T-helper 1 cell (primary cell): ENCODE data around the gene FCER1G.
"Not testable (repeated sequence)": the region's sequence is repeated elsewhere in the genome, so short reads cannot be mapped to it uniquely, and the experiment has no call there.

Experiments
- DNase-seq, 5 donors: peaks; one replicate each; pipeline ENCODE4 v3.0.0-alpha.2; 2012 to 2020

Gene FCER1G

DNA sequence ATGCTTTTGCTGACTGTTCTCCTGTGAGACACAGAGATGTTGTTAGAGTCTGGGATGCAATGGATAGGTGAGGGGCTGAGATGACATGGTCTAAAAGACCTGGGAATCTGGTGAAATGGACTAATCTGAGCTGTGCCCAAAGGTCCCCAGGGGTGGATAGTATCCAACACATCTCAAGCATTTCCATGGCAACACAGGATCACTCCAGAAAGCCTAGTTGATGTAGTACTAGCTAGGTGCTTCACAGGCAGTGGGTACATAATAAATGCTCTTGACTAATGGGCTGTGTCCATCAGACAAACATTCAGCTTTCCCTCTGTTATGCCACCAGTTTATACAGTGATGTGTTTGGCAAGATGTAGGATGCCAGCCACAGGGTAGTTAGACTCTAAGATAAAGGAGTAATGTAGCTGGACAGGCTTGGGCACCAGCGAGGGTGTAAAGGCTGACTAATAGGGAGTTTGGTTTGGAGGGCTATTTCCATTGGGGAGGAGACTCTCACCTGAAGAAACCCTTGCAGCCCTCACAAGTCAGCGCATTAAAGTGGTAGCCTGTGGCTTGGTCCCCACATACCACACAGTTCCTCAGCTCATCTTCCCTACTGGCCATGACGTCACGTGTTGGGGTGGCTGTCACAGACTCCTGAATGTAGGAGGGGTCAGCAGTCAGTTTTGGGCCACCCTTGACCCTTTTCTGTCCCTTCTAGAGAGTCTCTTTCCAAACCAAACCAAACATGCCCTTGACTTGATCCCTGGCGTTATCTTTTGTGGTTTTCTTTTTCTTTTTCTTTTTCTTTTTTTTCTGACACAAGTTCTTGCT, 21.1 kb downstream of the FCER1G start:
- DNase-seq, result no peak

DNA sequence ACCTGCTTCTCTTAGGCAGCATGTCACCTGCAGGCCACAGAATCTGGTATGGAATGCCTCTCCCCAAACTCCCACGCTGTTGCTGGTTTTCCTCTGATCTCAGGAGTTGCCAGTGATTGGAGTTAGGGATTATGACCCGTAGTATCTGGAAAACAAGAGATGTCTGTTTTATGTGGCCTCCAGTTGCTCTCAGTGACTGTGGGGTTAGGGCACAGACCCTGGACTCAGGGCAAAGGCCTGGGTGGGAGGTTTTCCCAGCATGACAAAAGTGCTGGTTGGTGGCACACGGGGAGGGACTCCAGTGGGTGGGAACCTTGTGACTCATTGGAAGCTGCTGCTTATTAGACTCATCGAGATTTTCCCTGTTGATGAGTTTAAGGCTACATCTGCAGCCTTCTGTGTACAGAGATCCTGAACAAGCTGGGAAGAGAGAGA, 23.0 kb downstream of the FCER1G start, which contains the start of gene NR1I3:
NR1I3 (minus strand) TSS at position 165 of the 435 bp plus-strand sequence. CDS start 1,638 bp downstream, outside the sequence.
- DNase-seq, result no peak

DNA sequence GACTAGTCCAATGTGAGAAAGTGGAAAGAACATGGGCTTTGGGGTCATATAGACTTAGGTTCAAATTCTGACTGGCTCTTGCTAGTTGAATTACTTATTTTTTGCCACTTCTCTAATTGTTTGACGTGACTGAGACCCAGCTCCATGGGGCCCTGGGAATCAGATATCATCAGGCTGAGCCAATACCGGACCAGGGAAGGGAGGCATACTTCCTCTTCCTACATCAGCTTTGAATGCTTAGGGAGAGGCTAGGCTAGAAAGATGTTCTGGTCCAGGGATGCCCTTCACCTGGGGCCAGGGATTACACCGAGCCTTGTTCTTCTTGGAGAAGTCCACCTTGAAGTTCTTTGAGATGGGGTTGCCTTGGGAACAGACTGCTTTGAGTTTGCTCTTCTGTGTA, 26.6 kb downstream of the FCER1G start:
- DNase-seq, result no peak

DNA sequence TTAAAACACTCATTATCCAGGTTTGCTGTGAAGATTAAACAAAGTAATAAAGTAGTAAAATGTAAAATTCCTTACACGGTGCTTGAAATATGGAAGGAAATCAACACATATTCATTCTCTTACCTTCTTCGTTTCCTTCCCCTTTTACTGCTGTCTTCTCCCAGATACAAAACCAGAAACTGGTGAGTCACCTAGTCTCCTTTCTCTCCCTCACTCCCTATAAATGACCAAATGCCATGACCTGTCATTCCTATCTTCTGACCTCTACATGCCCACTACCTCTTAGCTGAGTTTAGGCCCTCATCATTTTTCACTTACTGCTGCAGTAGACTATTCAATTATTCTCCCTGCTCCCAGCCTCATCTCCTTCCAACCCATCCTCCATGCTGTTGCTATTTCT, 27.2 kb downstream of the FCER1G start:
- DNase-seq, result no peak

DNA sequence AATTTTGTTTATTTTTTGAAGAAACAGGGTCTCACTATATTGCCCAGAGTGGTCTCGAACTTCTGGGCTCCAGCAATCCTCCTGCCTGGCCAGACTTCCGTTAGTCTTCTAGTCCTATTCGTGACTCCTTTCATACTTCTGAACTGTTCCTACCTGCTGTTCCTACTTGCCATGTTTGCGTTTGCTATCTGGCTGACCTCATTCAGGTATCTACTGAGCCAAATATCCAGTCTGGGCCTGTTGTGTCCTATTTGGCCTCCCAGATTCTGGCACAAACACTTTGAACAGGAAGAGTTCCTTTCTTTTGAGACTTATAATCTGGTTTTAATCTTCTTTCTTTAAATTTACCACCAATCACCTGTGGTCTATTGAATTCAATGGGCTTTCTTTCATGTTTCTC, 29.8 kb downstream of the FCER1G start:
- DNase-seq, result no peak

DNA sequence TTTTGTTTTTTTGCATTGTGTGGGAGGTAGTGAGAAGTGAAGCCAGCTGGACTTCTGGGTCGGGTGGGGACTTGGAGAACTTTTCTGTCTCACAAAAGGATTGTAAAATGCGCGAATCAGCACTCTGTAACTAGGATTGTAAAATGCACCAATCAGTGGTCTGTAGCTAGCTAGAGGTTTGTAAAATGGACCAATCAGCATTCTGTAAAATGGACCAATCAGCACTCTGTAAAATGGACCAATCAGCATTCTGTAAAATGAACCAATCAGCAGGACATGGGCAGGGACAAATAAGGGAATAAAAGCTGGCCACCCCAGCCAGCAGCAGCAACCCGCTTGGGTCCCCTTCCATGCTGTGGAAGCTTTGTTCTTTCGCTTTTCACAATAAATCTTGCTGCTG, 35.0 kb downstream of the FCER1G start:
- DNase-seq, result not testable (repeated sequence)

DNA sequence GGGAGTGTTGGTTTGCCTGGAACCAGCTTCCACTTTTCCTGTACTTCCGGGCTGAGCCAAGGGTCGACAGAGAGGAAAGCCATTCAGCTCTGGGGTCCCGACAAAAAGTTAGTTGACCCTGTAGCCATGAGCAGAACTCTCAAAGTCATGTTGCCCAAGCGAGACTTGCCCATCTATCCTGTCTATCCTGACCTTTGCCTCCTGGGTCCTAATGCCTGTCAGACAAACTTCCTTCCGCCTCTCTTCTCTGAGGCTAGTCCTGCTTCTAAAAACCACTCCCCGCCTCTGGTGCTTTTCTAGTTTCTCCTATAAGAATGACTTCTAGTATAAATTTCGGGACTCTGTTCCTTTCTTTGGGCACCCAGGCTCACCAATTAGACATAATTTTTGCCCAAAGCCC, 35.7 kb downstream of the FCER1G start:
- no peak for DNase-seq

DNA sequence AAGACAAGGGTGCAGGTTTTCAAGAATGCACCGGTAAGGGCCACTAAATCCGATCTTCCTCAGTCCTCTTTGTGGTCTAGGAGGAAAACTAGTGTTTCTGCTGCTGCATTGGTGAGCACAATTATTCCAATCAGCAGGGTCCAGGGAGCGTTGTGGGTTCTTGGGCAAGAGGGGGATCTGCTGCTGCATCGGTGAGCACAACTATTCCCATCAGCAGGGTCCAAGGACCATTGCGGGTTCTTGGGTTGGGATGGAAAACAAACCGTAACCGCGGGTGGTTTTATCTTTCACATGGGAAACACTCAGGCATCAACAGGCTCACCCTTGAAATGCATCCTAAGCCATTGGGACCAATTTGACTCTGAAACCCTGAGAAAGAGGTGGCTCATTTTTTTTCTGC, 36.5 kb downstream of the FCER1G start:
- DNase-seq, result no peak

DNA sequence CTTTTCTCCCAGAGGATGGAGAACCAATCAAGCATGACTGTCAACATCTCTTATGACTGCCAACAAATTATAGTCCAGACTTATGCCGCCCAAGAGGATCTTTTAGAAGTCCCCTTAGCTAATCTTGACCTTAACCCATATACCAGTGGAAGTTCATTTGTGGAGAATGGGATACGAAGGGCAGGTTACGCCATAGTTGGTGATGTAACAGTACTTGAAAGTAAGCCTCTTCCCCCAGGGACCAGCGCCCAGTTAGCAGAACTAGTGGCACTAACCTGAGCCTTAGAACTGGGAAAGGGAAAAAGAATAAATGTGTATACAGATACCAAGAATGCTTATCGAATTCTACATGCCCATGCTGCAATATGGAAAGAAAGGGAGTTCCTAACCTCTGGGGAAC, 40.2 kb downstream of the FCER1G start:
- not testable (repeated sequence) for DNase-seq

DNA sequence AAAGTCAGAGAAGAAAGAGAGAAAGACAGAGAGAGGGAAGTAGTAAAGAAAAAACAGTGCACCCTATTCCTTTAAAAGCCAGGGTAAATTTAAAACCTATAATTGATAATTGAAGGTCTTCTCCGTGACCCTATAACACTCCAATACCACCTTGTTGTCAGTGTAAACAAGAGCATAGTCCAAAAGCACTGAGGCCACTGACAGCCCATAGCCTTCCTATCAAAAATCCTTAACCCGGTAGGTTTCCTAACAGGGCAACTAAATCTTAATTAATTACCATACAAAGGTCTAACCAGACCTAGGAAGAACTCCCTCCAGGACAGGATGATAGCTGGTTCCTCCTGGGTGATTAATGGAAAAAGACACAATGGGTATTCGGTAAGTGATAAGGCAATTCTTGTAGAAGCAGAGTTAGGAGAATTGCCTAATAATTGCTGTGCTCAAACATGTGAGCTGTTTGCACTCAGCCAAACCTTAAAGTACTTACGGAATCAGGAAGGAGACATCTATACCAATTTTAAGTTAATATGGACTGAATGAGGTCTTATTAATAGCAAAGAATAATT, 40.9 kb downstream of the FCER1G start:
- DNase-seq, result not testable (repeated sequence)

DNA sequence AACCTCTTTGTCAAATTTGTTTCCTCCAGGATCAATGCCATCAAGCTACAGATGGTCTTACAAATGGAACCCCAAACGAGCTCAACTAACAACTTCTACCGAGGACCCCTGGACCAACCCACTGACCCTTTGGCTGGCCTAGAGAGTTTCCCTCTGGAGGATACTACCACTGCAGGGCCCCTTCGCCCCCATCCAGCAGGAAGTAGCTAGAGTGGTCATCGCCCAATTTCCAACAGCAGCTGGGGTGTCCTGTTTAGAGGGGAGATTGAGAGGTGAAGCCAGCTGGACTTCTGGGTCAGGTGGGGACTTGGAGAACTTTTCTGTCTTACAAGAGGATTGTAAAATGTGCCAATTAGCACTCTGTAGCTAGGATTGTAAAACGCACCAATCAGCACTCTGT, 42.0 kb downstream of the FCER1G start:
- DNase-seq, result not testable (repeated sequence)

DNA sequence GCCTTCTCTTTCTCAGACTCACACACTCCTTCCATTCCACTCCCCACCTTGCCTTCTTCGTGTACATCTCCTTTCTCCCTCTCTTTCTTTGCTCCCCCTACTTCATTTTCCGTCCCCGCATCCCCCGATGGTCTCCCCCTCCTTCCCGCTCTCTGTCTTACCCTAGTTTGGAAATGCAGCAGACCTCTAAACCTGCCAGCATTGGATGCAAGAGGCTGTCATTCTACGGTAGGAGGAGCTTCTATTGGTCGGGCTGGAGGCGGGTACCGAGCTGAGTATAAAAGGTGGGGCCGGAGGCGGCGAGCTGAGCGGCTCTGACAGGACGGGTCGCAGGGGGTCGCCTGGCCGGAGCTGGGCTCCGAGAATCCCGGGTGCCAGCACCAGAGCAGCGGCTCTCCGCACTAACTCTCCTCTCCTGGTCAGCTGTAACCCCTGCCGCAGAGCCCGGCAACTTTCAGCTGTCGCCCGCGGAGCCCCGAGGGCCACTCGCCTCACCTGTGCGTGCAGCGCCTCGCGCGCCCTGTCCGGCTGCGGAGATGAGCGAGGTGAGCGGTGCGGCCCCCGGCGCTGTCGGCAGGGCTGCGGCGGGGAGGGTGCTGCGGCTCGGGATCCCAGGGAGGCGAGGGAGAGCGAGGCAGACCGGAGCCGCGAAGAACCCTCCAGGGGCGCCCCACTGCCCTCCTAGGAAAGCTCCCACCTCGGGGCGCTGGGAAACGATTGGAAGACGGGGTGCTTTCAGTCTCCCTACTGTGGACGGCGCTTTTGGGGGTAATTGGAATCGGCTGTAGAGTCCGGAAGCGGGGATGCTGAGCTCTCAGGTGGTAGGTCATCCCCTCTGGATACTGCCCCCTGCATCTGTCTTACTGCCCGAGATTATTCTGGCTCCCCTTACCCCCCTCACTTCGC, 43.6 kb downstream of the FCER1G start, which contains the start of gene PCP4L1:
PCP4L1 (plus strand) TSS at position 307 of the 906 bp plus-strand sequence; CDS start at position 537, 230 bp downstream.
- DNase-seq, result peak in 2 of 5 donors; percentile 6 to 16

DNA sequence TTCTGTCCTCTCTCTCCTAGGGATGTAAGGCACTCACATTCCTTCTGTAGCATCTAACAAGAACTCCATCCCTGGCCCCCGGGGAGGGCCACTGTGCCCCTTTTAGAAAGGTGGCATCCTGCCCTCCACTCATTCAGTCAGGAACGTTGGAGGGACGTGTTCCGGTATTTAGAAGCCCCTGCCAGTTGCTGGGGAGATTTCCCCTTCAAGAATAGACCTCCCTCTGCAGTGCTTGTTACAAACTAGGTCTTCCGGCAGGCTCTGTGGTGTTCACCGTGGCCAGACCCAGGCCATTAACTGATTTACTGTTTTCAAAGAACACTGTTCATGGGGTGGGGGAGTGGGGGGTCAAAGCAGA, 44.2 kb downstream of the FCER1G start:
- no peak for DNase-seq

DNA sequence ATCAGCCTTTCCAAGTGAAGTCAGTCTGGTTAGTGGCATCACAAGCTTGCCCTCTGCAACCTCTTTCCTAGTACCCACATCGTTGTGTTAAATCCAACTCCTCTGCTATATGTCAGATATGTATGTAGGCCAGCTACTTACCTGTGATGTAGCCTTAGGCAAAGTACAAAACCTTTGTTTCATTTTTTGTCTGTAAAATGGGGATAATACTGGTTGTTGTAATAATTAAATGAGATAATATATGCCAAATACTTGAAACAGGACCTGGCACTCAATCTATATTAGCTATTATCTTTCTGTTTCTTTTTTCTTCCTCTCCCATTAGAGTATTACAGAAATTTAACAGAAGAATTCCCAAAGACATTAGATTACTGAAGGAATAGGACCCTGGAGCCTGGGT, 44.7 kb downstream of the FCER1G start:
- DNase-seq, result no peak

DNA sequence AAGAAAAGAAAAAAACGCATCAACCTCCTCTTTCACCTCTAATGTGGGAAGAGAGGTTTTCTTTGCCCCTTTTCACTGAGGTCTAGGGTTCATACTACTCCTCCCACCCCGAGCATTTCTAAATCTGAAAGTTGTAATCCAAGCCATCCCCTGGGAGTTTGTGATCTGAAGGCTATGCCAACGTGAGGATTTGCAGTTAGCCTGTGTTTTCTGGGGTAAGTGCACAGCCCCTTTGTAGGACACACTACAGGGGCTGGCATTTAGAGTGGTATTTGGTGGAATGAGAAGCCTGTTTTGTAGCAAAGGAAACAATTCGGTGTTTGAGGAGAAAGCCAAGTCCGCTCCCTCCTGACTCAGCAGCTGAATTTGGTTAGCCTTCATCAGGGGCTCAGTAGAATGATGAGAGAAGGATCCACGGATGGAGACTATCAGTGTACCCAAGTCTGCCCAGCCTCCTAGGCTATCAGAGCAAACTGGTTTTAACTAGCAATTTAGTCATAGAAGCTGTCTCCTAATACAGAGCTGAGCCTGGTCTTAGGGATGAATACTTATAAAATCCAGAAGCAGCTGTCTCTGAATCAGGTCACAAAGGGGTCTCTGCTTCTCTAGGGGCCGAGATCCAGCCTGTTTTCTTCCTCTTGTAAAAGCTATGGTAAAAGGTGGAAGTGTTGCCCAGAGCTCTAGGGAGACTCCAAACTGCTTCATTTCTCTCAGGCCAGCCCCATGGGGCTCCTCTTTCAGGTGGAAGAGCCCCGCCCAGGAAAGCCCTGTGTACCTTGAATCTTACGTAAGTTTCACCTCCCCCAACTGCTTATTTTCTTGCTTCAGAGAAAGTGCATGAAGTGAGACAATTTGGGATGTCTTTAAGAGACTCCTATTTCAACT, 45.5 kb downstream of the FCER1G start:
- no peak for DNase-seq

DNA sequence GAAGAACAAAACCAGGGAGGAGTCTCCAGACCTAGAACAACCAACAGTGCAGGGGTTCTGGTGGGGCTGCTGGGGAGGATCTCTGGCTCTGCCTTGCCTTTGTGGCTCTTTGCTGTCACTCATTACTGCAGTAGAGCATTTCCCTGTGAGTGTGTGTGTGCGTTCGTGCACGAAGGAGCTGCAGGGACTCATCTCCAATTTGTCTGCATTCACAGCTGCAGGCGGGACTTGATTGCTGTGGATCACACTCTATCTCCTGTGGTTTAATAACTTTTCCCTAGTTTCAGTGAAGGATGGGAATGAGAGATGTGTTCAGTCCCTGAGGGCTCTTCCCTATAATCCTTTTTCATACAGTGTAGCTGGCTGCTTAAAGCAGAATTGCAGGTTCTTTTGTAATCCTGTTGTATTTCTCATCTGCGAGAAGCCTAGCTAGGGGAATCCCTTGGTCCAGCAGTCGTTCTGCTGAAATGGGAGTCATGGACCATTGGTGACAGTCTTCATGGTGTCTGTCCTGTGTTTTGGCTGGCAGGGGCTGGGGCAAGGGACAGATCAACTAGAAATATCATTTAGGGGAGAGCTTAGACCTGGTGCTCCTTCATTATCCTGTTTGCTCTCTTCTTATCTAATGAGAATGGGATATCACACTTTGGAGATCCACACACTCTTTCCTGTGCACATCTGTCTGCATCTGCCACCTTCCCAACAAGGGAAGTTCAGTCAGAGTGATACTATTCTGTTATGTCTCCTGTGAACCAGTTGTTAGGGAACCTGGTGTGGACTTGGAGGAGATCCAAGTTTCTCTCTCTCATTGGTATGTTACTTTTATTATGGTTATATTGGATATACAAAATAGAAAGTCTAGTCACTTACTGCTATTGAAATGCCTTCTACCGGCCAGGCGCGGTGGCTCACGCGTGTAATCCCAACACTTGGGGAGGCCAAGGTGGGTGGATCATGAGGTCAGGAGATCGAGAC, 46.5 kb downstream of the FCER1G start:
- no peak for DNase-seq

DNA sequence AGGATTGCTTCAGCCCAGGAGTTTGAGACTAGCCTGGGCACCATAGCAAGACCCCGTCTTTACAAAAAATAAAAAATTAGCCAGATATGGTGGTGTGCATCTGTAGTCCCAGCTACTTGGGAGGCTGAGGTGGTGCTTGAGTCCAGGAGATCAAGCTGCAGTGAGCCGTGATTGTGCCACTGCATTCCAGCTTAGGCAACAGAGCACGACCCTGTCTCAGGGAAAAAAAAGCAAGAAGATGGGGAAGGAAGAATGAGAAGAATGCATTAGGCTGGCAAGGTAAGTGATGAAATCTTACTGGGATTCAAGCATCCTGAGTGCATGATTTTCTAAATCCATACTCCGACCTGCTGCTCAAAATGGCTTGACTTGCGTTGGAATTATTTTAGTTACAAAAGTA, 50.2 kb downstream of the FCER1G start:
- DNase-seq, result no peak

DNA sequence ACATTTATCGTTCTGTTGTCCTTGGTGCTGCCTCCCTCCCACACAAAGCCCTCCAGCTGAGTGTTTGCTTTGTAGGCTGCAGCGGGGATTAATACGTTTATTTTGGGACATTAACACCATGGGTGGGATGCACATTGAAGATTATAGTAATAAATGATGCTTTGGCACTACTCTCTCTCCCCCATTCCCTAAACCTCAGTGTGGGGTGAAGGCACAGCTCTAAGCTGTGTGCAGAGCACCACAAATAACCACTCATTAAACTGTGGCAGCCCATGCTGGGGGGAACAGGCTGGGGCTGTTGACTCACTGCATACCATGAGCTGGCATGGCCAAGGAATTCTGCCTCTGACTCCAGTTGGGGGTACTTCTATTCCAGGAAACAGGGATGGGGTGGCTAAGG, 51.1 kb downstream of the FCER1G start:
- DNase-seq, result no peak

DNA sequence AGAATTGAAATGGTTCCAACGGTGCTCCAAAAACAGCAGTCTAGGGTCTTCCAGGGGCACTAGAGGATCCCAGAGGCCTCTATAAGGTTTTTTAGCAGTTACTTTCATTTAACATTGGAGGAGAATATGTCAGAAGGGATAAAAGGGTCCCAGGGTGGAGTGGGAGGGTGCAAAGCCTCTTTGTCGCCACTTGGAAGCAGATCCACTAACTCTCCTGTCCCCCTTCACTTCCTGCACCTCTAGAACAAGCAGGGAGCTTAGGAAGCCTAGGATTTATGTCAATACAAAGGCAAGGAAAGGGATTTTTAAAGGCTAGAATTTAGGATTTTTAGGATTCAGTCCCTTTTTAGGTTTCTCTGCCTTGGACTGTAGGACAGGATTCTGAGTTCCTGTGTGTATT, 51.7 kb downstream of the FCER1G start:
- no peak for DNase-seq

DNA sequence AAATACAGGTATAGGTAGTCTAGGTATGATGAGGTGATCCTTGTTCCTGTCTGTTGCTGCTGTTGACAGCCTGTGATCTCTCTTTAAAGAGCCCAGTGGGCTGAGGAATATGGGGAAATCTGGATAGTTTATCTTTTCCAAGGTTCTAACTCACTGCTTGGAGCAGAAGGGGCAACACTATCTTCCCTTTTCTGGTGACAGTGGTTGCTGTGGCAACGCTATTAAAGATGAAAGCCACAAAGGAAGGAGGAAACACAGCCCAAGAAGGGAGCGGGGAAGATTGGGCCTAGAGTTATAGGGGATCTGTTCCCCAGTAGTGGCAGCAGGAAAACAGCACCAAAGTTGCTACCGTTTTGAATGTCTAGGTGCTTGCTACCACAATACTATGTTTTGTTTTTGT, 52.2 kb downstream of the FCER1G start:
- no peak for DNase-seq
